ENCODE measurements around the gene KANK2.

DNA sequence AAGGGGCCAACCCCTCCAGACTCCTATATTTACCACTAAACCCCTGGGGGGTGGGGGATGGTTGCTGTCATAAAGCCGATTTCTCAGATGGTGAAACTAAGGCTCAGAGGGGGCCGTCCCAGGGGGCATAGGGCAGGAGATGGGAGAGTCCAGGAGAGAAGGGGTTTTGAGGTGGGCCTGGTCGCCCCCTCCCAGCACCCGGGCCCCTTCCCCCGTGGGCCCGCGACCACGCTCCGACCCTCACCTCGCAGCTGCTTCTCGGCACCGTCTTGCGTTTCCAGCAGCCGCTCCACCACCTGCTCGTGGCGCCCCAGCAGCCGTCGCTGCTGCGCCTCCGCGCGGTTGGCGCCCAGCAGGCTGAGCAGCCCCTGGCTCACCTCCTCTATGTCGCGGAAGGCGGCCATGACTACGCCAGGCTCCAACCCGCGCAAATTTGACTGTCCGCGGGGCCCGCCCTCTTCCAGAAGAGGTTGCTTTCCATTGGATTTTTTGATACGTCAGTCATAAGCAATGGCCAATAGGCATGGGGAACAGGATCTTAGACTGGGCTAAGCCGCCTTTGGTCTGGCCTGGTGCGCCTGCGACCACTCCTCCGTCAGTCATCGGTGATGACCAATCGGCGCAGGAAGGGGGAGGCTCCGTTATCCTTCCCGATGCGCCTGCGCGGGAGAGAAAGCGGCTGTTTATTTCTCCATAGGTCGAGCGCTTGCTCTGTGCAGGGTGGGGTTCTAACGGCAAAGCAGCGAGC, 41.8 kb downstream of the KANK2 start, which contains the start of gene SPC24:
- TF ChIP-seq, protein P1, sequence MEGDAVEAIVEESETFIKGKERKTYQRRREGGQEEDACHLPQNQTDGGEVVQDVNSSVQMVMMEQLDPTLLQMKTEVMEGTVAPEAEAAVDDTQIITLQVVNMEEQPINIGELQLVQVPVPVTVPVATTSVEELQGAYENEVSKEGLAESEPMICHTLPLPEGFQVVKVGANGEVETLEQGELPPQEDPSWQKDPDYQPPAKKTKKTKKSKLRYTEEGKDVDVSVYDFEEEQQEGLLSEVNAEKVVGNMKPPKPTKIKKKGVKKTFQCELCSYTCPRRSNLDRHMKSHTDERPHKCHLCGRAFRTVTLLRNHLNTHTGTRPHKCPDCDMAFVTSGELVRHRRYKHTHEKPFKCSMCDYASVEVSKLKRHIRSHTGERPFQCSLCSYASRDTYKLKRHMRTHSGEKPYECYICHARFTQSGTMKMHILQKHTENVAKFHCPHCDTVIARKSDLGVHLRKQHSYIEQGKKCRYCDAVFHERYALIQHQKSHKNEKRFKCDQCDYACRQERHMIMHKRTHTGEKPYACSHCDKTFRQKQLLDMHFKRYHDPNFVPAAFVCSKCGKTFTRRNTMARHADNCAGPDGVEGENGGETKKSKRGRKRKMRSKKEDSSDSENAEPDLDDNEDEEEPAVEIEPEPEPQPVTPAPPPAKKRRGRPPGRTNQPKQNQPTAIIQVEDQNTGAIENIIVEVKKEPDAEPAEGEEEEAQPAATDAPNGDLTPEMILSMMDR (IDR thresholded peaks at IDR 0.05; ENCODE audit: low read depth, low read length), result no peak
- no peak for TF ChIP-seq EZH2phosphoT487 (IDR thresholded peaks at IDR 0.05; ENCODE audit: low read depth)

Data from OCI-LY3 (cell line).